HCT116 (cell line): ENCODE measurements around the gene ZNF202. TPM values are rescaled to one million over a fixed set of nuclear protein-coding genes. Genes with fewer than 3 reads are reported as not detected.

Source experiments
- ATAC-seq: fragments of 200-7000 bp; cut with Tn5 transposase; 2 replicates; pipeline ENCODE4 v1.9.1; 2020; ENCODE audit warnings: mild to moderate bottlenecking, moderate library complexity
- BruUV-seq: library from RNA; stranded (reverse); fragments of 400-500 nt; replicated peaks from 2 replicates; lab custom pipeline; 2021; lab: Mats Ljungman, UMichigan
- CTCF ChIA-PET: fragments of 300-600 bp; sonication (Branson Sonifier 250); formaldehyde crosslinking; loops from one replicate; lab custom pipeline; 2021; ENCODE audit warnings: antibody characterized with exemption; lab: Charles Lee
- POLR2A ChIA-PET: fragments of 300-600, 350-600 bp; sonication (Branson Sonifier 250); formaldehyde crosslinking; loops from one replicate; lab custom pipeline; 2021; ENCODE audit warnings: antibody characterized with exemption; lab: Charles Lee
- RAD21 ChIA-PET, 2 experiments: fragments of 300-600 bp; sonication (Branson Sonifier 250); formaldehyde crosslinking; loops; one replicate each; lab custom pipeline; 2023; ENCODE audit warnings: low total read pairs in 2 of 2; ENCODE audit not compliant: uncharacterized antibody in 2 of 2, unreplicated experiment in 2 of 2, low non-redundant PET in 1 of 2; lab: Charles Lee
- DNase-seq: peaks from one replicate; pipeline ENCODE4 v3.0.0-alpha.2; 2010; ENCODE audit warnings: low read depth, low spot score
- H2AFZ ChIP-seq: fragments of 200-600 bp; shearing (Covaris generic), sonication (generic); 2 replicates; pipeline ENCODE4 v1.6.1; 2017; ENCODE audit warnings: low read depth, mixed run types, mixed read lengths, antibody characterized with exemption, low read length; ENCODE audit not compliant: poor library complexity, severe bottlenecking
- H3K27ac ChIP-seq: 2 replicates; pipeline ENCODE4 v1.5.1; 2012; ENCODE audit warnings: low read depth, low read length
- H3K27me3 ChIP-seq: fragments of 200-600 bp; sonication (generic); 2 replicates; pipeline ENCODE4 v1.6.1; 2016; ENCODE audit warnings: mixed run types, low read length, mixed read lengths; ENCODE audit not compliant: insufficient read depth
- H3K36me3 ChIP-seq, 2 experiments: fragments of 200-500 bp in 1 of 2; fragments of 200-600 bp in 1 of 2; sonication (Bioruptor generic) in 1 of 2; sonication (generic) in 1 of 2; 2 replicates each; pipeline versions ENCODE4 v1.5.1 to v1.6.1; 2014 to 2016; ENCODE audit warnings: low read length in 2 of 2, inconsistent platforms in 1 of 2, mixed read lengths in 1 of 2, mixed run types in 1 of 2; ENCODE audit not compliant: insufficient read depth in 2 of 2, control insufficient read depth in 1 of 2
- H3K4me1 ChIP-seq, 2 experiments: fragments of 200-600 bp in 1 of 2; sonication (generic) in 1 of 2; 2 replicates each; pipeline versions ENCODE4 v1.5.1 to v1.6.1; 2012 to 2017; ENCODE audit warnings: low read length in 2 of 2, inconsistent platforms in 1 of 2, mild to moderate bottlenecking in 1 of 2, mixed read lengths in 1 of 2, mixed run types in 1 of 2, moderate library complexity in 1 of 2; ENCODE audit not compliant: insufficient read depth in 2 of 2, control insufficient read depth in 1 of 2
- H3K4me2 ChIP-seq: fragments of 200-600 bp; sonication (generic); 2 replicates; pipeline ENCODE4 v1.6.1; 2017; ENCODE audit warnings: mixed run types, low read length, mixed read lengths
- H3K4me3 ChIP-seq, 2 experiments: fragments of 200-600 bp in 1 of 2; sonication (generic) in 1 of 2; replicated peaks in 1 of 2; 2 replicates each; pipeline ENCODE4 v1.5.1; 2011 to 2016; ENCODE audit warnings: low read length in 2 of 2, control low read depth in 1 of 2, low read depth in 1 of 2, mild to moderate bottlenecking in 1 of 2, mixed read lengths in 1 of 2, mixed run types in 1 of 2
- H3K79me2 ChIP-seq: fragments of 200-600 bp; sonication (generic); 2 replicates; pipeline ENCODE4 v1.6.1; 2017; ENCODE audit warnings: mild to moderate bottlenecking, mixed run types, low read length, moderate library complexity, mixed read lengths; ENCODE audit not compliant: insufficient read depth
- H3K9ac ChIP-seq: fragments of 200-600 bp; sonication (generic); 2 replicates; pipeline ENCODE4 v1.6.1; 2016; ENCODE audit warnings: low read length, mixed read lengths
- H3K9me2 ChIP-seq: fragments of 200-600 bp; sonication (generic), shearing (Covaris generic); 2 replicates; pipeline ENCODE4 v1.6.1; 2017; ENCODE audit warnings: mixed run types, mild to moderate bottlenecking, moderate library complexity; ENCODE audit not compliant: insufficient read depth
- H3K9me3 ChIP-seq, 2 experiments: fragments of 200-500 bp in 1 of 2; fragments of 200-600 bp in 1 of 2; sonication (Bioruptor generic) in 1 of 2; sonication (generic) in 1 of 2; 2 replicates each; pipeline ENCODE4 v1.6.1; 2014 to 2017; ENCODE audit warnings: low read length in 2 of 2, mixed read lengths in 2 of 2, inconsistent platforms in 1 of 2, low read depth in 1 of 2, mild to moderate bottlenecking in 1 of 2, mixed run types in 1 of 2, moderate library complexity in 1 of 2; ENCODE audit not compliant: control insufficient read depth in 1 of 2, insufficient read depth in 1 of 2
- H4K20me1 ChIP-seq: fragments of 200-600 bp; sonication (generic), shearing (Covaris generic); 2 replicates; pipeline ENCODE4 v1.6.1; 2017; ENCODE audit warnings: mixed run types, mild to moderate bottlenecking, moderate library complexity; ENCODE audit not compliant: insufficient read depth
- CEBPB ChIP-seq: IDR thresholded peaks from 2 replicates; pipeline ENCODE4 v1.6.1; 2012; ENCODE audit warnings: low read depth
- EGR1 ChIP-seq: IDR thresholded peaks from 2 replicates; pipeline ENCODE4 v1.6.1; 2012; ENCODE audit warnings: low read depth
- ELF1 ChIP-seq: IDR thresholded peaks from 2 replicates; pipeline ENCODE4 v1.6.1; 2012; ENCODE audit warnings: low read depth, borderline replicate concordance
- EZH2 ChIP-seq: fragments of 200-600 bp; sonication (generic); IDR thresholded peaks from 2 replicates; pipeline ENCODE4 v1.6.1; 2017; ENCODE audit warnings: antibody characterized with exemption, mixed run types
- FOSL1 ChIP-seq: IDR thresholded peaks from 2 replicates; pipeline ENCODE4 v1.6.1; 2012; ENCODE audit warnings: low read depth
- POLR2A ChIP-seq: IDR thresholded peaks from 2 replicates; pipeline ENCODE4 v1.7.0; 2011; ENCODE audit warnings: borderline replicate concordance; ENCODE audit not compliant: insufficient read depth, insufficient read length; ENCODE audit errors: extremely low read depth
- RAD21 ChIP-seq: IDR thresholded peaks from 2 replicates; pipeline ENCODE4 v1.6.1; 2012; ENCODE audit warnings: low read depth, mild to moderate bottlenecking
- SP1 ChIP-seq: IDR thresholded peaks from 2 replicates; pipeline ENCODE4 v1.6.1; 2012; ENCODE audit warnings: low read depth
- YY1 ChIP-seq: IDR thresholded peaks from 2 replicates; pipeline ENCODE4 v1.6.1; 2011; ENCODE audit warnings: low read length, low read depth, moderate library complexity, mild to moderate bottlenecking; ENCODE audit not compliant: insufficient replicate concordance; ENCODE audit errors: extremely low read depth
- ZFX ChIP-seq: fragments of 450-650 bp; IDR thresholded peaks from 2 replicates; pipeline ENCODE4 v1.6.1; 2017
- intact Hi-C: fragments of 100-400 bp; cut with micrococcal nuclease; formaldehyde crosslinking; loops from 2 replicates; pipeline ENCODE4 v1.10.0; 2022
- total RNA-seq: library from RNA; stranded (reverse); gene quantifications from one replicate; pipeline ENCODE4 v1.2.1, GENCODE V29; 2021; ENCODE audit not compliant: unreplicated experiment
- TF ChIP-seq, protein P1 (sequence below), 3 experiments: fragments of 200-600 bp in 1 of 3; sonication (generic) in 1 of 3; IDR thresholded peaks in 2 of 3; conservative IDR thresholded peaks in 1 of 3; 2 replicates each; pipeline ENCODE4 v1.5.1; 2012 to 2017; ENCODE audit warnings: low read depth in 2 of 3, low read length in 2 of 3, antibody characterized with exemption in 1 of 3, borderline replicate concordance in 1 of 3, control low read depth in 1 of 3, mild to moderate bottlenecking in 1 of 3, mixed read lengths in 1 of 3, mixed run types in 1 of 3, moderate library complexity in 1 of 3; ENCODE audit not compliant: insufficient read depth in 1 of 3
- TF ChIP-seq, protein P2 (sequence below): IDR thresholded peaks from 2 replicates; pipeline ENCODE4 v1.6.1; 2012

ZNF202 gene
- total RNA-seq, 1 experiment from 2014 or later = 16.9 TPM

DNA sequence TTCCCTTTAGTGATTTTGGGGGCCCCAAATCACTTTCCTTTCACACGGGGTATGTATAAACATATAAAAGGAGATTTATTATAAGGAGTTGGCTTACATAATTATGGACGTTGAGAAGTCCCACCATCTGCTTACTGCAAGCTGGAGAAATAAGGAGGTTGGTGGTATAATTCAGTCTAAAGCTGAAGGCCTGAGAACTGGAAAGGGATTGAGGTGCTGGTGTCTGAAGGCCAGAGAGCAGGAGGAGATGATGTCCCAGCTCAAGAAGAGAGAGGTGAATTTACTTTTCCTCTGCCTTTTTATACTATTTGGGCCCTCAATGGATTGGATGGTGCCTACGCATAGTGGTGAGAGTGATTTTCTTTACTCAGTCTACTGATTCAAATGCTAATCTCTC lies 1.3 kb upstream of the ZNF202 start:
- RAD21 ChIA-PET = no interaction called here
- Histone ChIP-seq H2AFZ (no peak overlapping the region), H3K27ac (no peak overlapping the region), H3K4me2 (no peak overlapping the region), H4K20me1 (no peaks in the 10 kb centered on the region), H3K9ac (no peak overlapping the region), H3K4me3 (no peak overlapping the region), H3K9me3 (no peaks in the 10 kb centered on the region), H3K27me3 (peaks cover 12% of the 10 kb centered on the region), H3K4me1 (peaks cover 3 to 15% of the 10 kb centered on the region in 2 experiments; a peak in 3 of 4 replicates), H3K79me2 (peaks cover 37% of the 10 kb centered on the region), H3K9me2 (no peaks in the 10 kb centered on the region), H3K36me3 (peaks cover 2 to 13% of the 10 kb centered on the region in 2 experiments; a peak in 2 of 4 replicates)
- no peak for DNase-seq
- no peak for ATAC-seq
- BruUV-seq = no TSS peak
- CTCF ChIA-PET = no interaction called here
- POLR2A ChIA-PET = no interaction called here
- intact Hi-C loops = no loop called here
- TF ChIP-seq EGR1 = no peak
- TF ChIP-seq CEBPB = no peak
- no peak for TF ChIP-seq ZFX
- TF ChIP-seq, protein P1, sequence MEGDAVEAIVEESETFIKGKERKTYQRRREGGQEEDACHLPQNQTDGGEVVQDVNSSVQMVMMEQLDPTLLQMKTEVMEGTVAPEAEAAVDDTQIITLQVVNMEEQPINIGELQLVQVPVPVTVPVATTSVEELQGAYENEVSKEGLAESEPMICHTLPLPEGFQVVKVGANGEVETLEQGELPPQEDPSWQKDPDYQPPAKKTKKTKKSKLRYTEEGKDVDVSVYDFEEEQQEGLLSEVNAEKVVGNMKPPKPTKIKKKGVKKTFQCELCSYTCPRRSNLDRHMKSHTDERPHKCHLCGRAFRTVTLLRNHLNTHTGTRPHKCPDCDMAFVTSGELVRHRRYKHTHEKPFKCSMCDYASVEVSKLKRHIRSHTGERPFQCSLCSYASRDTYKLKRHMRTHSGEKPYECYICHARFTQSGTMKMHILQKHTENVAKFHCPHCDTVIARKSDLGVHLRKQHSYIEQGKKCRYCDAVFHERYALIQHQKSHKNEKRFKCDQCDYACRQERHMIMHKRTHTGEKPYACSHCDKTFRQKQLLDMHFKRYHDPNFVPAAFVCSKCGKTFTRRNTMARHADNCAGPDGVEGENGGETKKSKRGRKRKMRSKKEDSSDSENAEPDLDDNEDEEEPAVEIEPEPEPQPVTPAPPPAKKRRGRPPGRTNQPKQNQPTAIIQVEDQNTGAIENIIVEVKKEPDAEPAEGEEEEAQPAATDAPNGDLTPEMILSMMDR (IDR thresholded peaks at IDR 0.05 in 2 of 3, conservative IDR thresholded peaks at IDR 0.05 in 1 of 3; ENCODE audit: borderline replicate concordance in 1 of 3, insufficient read depth in 1 of 3, low read depth in 2 of 3, low read length in 2 of 3) = no peak
- TF ChIP-seq FOSL1 = no peak
- TF ChIP-seq RAD21 = no peak
- TF ChIP-seq EZH2 = no peak
- TF ChIP-seq, protein P2, sequence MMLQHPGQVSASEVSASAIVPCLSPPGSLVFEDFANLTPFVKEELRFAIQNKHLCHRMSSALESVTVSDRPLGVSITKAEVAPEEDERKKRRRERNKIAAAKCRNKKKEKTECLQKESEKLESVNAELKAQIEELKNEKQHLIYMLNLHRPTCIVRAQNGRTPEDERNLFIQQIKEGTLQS = no peak
- TF ChIP-seq YY1 = no peak
- TF ChIP-seq POLR2A = no peak
- no peak for TF ChIP-seq ELF1
- TF ChIP-seq SP1 = no peak
